ENCODE measurements around the gene SLC24A3.

The SLC24A3 gene

DNA sequence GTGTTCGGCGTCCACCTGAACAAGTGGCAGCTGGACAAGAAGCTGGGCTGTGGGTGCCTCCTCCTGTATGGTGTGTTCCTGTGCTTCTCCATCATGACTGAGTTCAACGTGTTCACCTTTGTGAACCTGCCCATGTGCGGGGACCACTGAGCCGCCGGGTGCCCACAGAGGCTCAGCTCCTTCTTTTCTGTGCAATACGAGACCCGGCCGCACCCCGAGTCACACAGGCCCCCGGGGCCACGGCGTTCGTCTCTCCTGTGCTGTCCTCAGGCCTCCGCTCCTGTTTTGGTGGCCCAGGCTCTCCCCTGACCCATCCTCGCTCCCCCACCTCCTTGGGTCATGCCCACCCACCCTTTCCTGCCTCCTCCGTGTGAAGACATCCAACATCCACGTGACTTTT is 508.5 kb downstream of the SLC24A3 start:
- no peak for DNase-seq

DNA sequence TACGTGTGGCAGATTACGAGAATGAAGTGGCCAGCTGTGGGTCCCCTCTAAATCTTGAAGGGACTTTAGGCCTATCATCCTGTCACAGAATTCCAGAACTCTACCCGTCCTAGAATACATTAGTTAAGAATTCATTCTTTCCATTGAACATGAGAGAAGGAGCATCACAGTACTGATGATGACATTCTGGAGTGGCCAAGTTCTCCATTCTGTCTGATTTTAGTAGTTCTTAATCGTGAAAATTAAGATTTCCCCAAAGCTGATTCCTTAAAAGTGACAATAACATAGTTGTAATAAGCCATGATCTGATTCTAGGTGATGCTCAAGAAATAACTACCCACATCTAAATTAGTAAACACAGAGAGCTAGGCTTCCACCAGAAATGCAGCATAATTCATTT is 510.6 kb downstream of the SLC24A3 start:
- no peak for DNase-seq

DNA sequence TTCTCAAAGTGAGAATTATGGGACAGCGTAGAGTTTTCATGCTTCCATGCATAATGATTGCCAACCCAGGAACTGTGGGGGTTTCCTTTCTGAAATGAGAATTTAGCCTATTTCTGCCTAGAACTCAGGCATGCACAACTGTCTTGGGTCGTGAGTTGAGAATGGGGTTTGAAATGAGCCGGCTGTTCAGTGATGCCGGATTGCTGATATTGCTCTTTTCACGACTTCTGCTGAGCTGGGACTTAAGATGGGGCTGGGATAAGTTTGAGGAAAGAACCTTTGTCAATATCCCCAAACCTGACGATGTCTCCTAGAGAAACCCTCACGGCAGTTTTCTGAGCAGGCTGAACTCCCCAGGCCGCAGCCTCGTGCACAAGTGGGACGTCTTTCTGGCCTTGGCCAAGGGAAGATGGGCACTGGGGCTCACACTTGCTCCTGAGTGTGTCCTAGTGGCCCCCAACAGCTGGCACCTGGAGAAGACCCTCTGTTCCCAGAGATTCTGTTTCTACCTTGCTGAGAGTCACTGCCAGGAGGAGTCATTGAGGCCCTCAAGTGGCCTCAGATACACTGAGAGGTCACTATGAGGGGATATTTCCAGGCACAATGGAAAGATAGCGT is 511.5 kb downstream of the SLC24A3 start:
- no peak for DNase-seq

DNA sequence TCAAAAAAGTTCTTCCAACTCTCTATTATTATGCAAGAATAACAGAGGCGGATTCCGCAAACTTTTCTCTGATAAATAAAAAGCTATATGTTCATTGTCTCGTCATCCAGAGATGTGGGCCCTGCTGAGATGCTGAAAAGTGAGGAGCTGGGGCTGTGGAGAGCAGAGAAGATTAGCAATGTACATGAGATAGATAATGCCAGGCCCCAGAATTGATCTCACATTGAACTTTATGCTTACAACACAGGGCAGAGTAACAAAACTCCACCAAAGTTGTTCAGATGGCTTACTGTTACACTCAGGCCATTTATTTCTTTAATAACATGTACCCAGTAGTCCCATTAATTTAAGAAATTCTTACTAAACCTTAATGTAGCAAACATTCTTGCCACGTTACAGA is 512.9 kb downstream of the SLC24A3 start:
- no peak for DNase-seq

DNA sequence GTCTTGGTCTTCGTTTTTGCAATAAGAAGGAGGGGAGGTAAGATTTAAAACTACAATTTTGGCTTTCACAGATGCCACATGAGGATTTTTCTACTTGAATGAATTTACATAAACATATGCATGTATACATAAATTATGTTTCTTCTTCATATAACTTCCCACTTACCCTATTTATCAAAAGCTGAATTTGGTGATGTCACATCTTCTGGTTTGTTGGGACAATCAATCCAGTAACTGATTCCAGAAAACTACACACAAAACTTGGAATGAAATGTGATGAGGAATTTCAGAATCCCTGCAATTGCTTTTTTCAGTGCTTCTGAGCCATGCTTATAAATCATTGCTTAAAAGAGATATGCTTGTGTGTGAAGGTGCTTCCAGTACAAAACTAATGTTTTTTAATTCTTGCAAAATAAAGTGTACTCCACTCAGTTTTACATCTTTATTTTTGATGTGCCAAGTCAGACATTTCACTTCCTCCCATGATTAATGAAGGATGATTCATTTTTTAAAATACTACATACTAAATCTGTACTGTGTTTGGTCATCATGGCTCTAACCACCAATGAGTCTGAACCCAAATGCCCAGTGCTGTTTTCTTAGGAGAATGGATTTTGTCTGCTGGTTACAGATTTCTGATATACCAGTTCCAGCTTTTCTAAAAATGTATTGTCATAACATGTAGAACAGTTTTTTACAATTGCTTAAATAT is 513.5 kb downstream of the SLC24A3 start:
- DNase-seq, result no peak

DNA sequence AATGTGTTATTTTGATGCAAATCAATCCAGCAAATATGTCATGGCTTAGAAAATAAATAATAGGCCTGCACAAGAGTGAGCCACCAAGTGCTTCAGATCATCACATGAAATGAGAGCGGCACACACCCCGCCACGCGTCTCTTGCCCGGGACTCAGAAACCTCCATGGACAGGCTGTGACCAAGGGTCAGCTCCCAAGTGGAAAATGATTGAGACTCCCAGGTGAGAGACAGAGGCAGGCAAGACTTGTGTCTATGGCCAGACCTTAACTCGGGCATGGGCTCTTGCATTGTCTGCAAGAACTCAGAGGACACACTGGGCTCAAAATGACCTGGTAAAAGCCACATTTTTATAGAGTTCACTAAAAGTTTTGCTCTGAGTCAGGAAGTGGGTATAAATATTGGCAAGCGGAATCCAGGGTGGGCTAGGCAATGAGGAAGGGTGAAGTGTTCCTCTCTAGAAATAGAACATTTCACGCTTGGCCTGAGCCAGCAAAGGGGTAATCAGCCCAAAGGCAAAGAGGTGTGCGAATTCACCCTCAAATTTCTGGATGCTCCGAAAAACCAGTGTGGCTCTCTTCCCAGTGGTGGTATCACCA is 514.9 kb downstream of the SLC24A3 start:
- DNase-seq, result no peak

DNA sequence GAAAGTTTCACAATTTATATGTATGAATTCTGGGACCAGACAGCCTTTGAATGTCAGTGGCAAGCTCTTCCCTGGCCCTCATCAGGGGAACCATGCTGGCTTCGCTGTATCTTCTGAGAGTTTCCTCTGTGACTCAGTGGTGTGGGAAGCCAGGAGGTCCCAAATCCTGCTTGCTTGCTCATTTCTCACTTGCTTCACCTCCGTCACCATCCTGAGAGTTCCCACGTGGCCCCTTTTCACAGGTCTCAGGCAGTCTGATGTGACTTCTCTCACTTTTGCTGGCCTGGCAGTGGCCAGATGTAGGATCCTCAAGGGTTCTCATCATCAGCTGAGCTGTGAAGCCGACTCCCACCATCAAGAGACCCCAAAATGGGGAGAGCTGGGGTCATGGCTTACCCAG is 517.2 kb downstream of the SLC24A3 start:
- DNase-seq, result no peak

DNA sequence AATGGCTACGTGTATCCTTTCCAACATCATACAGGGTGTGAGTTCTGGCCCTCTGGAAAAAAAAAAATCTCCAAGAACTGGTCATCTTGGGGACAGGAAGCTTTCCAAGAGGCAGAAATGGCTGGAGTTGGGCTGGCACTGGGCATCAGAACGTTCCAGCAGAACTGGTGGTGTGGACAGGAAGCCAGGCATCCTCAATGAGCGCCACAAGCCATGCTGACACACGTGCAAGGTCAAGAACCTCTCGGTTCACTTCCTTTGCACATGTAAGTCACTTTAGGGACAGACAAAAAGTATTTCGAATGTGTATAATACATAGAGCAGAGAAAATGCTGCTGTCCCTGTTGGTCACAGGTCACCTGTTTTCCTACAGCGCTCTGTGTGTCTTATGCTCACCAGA is 518.3 kb downstream of the SLC24A3 start:
- no peak for DNase-seq

DNA sequence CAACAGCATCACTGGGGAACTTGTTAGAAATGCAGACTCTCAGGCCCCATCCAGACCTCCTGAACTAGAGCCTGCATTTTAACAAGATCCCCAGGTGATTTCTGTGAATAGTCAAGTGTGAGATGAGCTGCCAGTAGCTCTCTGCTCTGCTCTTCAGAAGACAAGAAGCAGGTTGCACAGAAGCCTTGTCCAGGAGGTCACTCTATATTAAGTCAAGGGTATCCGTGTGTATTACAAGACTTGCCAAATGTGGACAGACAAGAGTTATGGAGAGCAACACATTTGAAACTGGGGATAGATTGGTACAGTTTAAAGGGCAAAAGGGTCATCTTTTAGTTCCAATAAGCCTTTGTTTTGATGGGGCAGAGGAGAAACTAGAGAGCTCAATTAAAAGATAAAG is 522.4 kb downstream of the SLC24A3 start:
- no peak for DNase-seq

DNA sequence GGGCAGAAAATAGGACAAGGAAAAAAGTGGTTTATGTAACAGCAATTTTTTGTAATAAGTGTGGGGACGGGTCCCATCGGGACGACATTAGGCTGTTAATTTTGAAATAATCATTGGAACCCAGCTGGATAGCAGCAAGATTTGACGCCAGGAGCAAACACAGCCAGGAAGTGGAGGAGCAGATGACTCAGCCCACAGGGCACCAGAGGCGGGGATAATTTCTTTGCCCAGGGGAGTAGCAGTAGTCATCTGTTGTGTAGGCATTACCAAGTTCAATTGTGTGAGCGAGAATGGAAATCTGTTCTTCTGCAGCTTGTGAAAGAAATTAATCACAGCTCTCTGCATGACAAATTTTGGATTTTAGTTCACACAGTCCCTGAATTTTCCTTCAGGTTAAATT is 523.0 kb downstream of the SLC24A3 start:
- DNase-seq, result peak in 2 of 14 donors; percentile 7 to 51

DNA sequence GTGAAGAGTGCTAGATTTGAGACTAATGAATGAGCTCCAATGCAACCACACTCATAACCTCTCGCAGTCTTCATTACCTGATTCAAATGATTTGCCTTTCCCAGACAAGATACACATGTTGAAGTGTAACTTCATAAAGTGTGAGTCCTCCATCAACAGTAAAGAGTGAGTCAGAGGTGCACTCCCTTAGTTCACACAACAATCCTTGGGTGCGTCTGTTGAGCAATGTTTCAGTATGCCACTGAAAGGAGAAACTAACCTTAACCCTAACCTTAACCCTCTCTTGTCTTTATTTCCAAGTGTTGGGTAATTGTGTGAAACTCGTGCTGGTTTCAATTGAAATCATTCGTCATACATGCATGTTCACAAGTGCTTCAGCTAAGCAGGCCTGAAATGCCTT is 524.6 kb downstream of the SLC24A3 start:
- DNase-seq, result no peak

DNA sequence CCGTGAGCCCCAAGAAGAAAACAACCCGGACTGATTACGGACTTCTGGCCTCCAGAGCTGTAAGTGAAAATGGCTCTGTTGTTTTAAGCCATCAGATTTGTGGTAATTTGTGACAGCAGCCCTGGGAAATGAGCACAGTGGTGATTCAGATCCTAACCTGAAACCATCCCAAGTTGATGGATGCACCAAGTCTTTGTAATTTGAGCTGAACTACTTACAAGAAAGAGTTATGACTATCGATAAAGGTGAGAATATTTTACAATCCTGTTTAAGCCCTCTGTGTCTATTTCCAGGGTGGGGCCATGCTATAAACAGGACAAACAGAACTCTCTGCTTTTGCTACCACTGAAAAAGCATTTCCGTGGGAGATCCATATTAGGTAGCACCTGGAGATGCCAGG is 526.5 kb downstream of the SLC24A3 start:
- DNase-seq, result no peak

DNA sequence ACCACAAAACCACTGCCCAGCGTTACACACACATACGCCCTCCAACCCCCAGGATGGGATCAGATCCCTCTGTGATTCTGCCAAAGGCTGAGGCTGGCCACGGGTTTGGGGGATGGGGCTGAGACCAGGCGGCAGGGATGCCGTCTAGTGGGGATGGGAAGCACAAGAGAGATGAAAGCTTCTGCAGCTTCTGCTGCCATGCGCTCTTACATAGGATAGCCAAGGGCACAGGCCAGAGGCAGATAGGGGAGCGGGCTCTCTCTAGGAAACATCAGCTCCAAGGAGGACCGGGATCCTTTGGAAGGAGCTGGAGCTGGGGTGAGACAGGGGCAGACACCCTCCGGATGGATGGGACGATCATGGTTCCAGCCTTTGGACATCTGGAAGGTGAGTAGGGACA is 526.9 kb downstream of the SLC24A3 start:
- DNase-seq, result no peak

DNA sequence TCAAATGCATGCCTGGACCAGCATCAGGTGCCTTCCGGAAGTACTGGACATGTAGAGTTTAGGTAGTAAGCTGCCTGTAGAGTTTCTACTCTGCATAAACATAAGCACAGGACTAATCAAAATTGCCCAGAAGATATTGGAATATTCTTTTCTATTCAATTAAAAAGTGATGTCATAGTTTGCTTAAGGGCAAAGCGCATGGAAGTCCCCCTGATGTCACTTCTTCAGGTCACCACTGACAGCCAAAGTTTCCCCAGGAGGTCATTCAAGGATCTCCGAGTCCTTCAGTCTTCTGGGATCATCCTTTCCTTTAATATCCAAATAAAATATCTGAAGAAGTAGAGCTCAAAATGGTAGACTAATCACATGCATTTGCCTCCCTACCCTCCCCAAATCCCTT is 528.1 kb downstream of the SLC24A3 start:
- DNase-seq, result no peak

DNA sequence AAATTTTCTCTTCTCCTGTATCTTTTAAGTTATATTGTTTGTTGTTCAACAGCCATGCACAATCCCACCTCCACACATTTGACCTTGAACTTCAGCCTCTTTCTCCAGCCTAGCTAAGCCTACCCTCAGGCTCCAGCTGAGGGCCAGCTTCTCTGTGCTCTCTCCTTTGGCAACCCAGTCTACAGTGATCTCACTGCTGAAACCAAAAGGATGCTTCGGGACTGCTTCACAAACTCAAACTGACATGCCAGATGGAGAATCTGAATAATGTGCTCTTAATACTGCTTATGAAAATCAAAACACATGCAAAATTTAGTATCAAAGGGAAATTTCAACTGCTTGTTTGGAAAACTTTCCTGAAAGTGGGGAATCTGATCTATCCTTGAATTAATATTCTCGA is 529.5 kb downstream of the SLC24A3 start:
- DNase-seq, result no peak

DNA sequence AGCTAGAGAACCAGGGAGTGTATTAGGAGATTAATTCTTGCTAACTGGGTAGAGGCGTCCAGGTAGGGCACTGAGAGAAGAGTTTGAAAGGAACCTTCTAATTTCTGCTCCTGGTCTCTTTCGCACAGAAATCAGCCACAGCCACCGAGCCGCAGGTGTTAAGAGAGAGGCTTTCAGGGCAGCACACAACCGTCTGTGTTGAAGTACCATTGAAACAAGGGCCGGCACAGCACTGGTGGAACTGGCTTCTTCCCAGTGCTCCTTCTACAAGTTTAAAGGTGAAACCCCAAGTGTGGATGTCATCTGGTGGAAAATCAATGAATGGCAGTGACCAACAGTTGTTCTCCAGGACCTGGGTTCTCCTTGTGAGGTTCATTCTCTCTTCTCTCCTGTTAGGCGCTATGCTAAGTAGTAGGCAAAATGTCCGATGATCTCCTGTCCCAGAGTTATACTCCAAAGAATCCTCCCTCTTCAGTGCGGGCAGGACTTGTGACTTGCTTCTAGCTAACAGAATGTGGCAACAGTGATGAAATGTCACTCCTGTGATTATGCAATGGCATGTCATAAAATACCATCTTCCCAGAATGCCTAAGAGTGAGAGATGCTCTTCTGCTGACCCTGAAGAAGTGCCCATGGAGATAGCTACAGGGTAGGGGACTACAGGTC is 530.7 kb downstream of the SLC24A3 start:
- no peak for DNase-seq

DNA sequence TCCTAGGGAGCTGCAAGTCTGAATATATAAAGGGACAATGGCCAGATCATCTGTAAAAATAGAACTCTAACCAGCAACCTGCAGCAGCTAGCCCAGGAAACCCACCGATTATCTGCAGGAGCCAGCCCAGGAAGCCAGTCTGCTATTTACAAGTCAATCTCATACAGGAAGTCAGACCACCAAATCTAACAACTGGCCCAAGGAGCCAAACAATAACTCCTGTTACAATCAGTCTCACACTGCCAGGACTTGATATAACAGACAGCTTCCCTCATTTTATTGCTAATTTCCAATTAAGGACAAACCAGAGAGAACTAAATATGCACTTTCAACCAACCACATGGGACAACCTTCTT is 531.2 kb downstream of the SLC24A3 start:
- DNase-seq, result no peak

DNA sequence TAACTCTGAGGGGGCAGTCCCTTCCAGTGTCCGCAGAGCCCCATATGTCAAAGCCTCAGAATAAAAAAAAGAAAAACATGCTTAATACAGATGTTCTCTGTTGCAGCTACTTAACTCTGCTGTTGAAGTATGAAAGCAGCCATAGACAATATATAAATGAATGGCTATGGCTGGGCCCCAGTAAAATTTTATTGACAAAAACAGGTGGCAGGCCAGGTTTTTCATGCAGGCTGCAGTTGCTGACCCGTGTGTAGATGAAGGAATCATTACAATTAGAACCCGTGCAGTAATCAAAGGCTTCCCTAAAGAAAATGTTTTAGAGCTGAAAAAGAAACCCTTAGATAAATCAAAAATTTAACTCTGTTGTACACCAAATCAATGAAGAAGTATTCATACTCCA is 532.7 kb downstream of the SLC24A3 start:
- DNase-seq, result no peak

DNA sequence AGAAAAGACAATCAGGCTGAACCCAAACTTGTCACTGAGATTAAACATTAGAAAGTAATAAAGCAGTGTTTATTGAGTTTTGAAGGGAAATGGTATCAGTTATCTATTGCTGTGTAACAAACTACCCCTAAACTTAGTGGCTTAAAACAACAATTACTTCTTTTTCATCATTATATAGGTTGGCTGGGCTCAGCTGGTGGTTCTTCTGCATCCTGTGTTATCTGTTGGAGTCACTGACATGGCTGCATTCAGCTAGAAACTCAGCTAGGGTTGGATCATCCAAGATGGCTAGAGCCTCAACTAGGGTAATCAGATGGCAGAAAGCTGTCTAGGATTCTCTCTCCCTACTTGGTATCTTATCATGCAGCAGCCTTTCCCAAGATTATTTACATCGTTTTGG is 533.1 kb downstream of the SLC24A3 start:
- DNase-seq, result no peak

DNA sequence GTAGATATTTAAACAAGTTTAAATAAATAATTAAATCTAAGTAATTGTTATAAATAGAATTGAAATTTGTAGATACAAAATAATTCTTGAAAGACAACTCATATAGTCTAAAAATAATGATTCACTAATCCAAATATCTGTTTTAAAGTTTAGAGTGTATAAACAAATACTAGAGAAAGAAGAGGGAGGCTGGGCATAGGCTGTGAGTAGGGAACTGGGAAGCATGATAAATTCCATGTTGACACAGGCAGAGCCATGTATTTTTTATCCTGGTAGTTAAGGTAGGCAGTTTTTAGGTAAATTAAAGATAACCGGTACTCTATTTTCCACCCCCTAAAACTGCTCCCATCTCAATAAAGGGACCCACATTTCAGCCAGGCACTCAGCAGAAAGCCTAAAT is 534.0 kb downstream of the SLC24A3 start:
- DNase-seq, result no peak

DNA sequence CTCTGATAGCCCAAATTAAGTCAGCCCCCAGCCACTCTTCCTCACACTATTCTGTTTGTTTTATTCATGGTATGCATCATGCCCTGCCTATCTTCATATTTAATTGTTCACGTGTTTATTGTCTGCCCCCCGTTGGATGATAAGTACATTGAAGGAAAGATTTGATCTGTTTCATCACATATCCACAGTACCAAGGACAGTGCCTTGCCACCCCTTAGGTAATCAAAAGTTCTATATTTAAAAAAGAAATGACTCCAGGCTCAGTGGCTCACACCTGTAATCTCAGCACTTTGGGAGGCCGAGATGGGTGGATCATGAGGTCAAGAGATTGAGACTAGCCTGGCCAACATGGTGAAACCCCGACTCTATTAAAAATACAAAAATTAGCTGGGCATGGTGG is 535.5 kb downstream of the SLC24A3 start:
- no peak for DNase-seq

DNA sequence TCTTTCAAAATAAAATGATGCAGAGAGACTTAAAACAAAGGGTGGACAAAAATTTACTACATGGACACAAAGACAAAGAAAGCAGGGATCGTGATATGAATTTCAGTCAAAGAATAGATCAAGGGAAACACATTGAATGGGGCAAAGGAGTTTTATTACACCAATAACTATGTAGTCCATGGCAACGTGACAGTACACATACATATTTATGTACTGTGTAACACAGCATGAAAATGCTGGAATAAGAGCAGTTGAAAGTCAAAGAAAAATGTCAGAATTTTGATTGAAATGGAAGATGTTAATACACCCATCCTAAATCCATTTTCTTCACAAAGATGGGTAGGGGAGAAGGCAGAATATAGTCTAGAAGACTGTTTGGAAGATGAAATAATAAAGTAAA is 536.2 kb downstream of the SLC24A3 start:
- DNase-seq, result no peak

DNA sequence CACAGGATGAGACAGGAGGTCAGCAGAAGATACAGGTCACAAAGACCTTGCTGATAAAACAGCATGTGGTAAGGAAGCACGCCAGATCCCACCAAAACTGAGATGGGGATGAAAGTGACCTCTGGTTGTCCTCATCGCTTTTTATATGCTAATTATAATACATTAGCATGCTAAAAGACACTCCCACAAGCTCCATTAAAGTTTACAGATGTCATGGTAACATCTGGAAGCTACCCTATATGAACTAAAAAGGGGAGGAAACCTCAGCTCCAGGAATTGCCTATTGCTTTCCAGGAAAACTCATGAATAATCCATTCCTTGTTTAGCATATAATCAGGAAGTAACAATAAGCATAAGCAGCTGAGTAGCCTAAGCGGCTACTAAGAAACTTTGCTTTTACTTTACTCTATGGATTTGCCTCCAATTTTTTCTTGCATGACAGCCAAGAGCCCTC is 537.2 kb downstream of the SLC24A3 start:
- DNase-seq, result no peak

DNA sequence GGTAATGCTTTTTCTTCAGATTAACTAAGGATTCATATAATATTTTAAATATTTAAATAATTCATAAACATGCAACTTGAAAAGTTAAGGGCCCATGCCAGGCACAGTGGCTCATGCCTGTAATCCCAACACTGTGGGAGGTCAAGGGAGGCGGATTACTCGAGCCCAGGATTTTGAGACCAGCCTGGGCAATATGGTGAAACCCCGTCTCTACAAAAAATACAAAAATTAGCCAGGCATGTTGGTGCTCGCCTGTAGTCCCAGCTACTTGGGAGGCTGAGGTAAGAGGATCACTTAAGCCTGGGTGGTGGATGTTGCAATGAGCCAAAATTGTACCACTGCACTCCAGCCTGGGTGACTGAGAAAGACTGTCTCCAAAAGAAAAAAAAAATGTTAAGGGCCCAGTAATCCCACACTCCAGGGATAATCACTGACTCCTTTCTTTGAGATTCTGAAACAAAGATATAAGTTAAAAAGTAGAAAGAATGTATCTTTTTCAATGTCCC is 537.7 kb downstream of the SLC24A3 start:
- DNase-seq, result no peak
